ENCODE results near the gene TMEM220. TPM values are rescaled to one million over a fixed set of nuclear protein-coding genes. Genes with fewer than 3 reads are reported as not detected.

Gene TMEM220
- total RNA-seq, 3 donors from 2014 or later (not counting 1 experiment from before 2014, with no cell fraction given), result 0.97 to 2.2 (median 1.4) TPM

GRCh38 chr17:10762037-10762436 is 32.2 kb upstream of the TMEM220 start:
- Histone ChIP-seq H3K27me3 (ENCODE audit: control insufficient read depth, insufficient read depth, low read length) (no peaks in the 10 kb centered on the region), H3K4me3 (ENCODE audit: low read length) (no peak overlapping the region), H3K36me3 (ENCODE audit: control insufficient read depth, insufficient read depth, low read length) (no peaks in the 10 kb centered on the region), H3K9me3 (ENCODE audit: control insufficient read depth, insufficient read depth, low read length) (no peaks in the 10 kb centered on the region), H3K4me1 (ENCODE audit: control insufficient read depth, insufficient read depth, low read length) (no peaks in the 10 kb centered on the region), H3K27ac (ENCODE audit: low read length) (no peak overlapping the region)
- Mint-ChIP-seq H3K4me3 (no peak overlapping the region), H3K4me1 (no peaks in the 10 kb centered on the region), H3K9me3 (no peaks in the 10 kb centered on the region), H3K27me3 (ENCODE audit: low read depth in 2 of 2) (no peaks in the 10 kb centered on the region), H3K36me3 (no peaks in the 10 kb centered on the region), H3K27ac (no peak overlapping the region)
- intact Hi-C loops (cut with micrococcal nuclease), result no loop called here
- no peak for TF ChIP-seq CTCF (IDR thresholded peaks at IDR 0.05)
- DNase-seq (no peak), ATAC-seq (no peak)
- WGBS (ENCODE audit: insufficient coverage), result no CpG with 5 or more reads among the region's 1 CpG

GRCh38 chr17:10761281-10761680 is 31.5 kb upstream of the TMEM220 start:
- Histone ChIP-seq H3K9me3 (ENCODE audit: control insufficient read depth, insufficient read depth, low read length) (no peaks in the 10 kb centered on the region), H3K27me3 (ENCODE audit: control insufficient read depth, insufficient read depth, low read length) (no peaks in the 10 kb centered on the region), H3K27ac (ENCODE audit: low read length) (no peak overlapping the region), H3K36me3 (ENCODE audit: control insufficient read depth, insufficient read depth, low read length) (no peaks in the 10 kb centered on the region), H3K4me1 (ENCODE audit: control insufficient read depth, insufficient read depth, low read length) (no peaks in the 10 kb centered on the region), H3K4me3 (ENCODE audit: low read length) (no peak overlapping the region)
- no peak for TF ChIP-seq CTCF (IDR thresholded peaks at IDR 0.05)
- intact Hi-C loops (cut with micrococcal nuclease), result no loop called here
- DNase-seq (no peak), ATAC-seq (no peak)
- 69% methylated on average over 2 of the region's 2 CpGs for WGBS (ENCODE audit: insufficient coverage)
- Mint-ChIP-seq H3K9me3 (no peaks in the 10 kb centered on the region), H3K27me3 (ENCODE audit: low read depth in 2 of 2) (no peaks in the 10 kb centered on the region), H3K4me1 (no peaks in the 10 kb centered on the region), H3K4me3 (no peak overlapping the region), H3K36me3 (no peaks in the 10 kb centered on the region), H3K27ac (no peak overlapping the region)

GRCh38 chr17:10758062-10758461 is 28.2 kb upstream of the TMEM220 start:
- no peaks in the 10 kb centered on the region for H3K36me3 ChIP-seq (ENCODE audit: control insufficient read depth, insufficient read depth, low read length)
- Mint-ChIP-seq H3K4me1 (no peaks in the 10 kb centered on the region), H3K9me3 (no peaks in the 10 kb centered on the region), H3K36me3 (no peaks in the 10 kb centered on the region), H3K27me3 (ENCODE audit: low read depth in 2 of 2) (no peaks in the 10 kb centered on the region), H3K27ac (no peak overlapping the region), H3K4me3 (no peak overlapping the region)
- DNase-seq, result no peak
- no peaks in the 10 kb centered on the region for H3K27me3 ChIP-seq (ENCODE audit: control insufficient read depth, insufficient read depth, low read length)
- H3K4me1 ChIP-seq (ENCODE audit: control insufficient read depth, insufficient read depth, low read length), result no peaks in the 10 kb centered on the region
- no peak overlapping the region for H3K4me3 ChIP-seq (ENCODE audit: low read length)
- no peak for ATAC-seq
- no peak for TF ChIP-seq CTCF (IDR thresholded peaks at IDR 0.05)
- no peaks in the 10 kb centered on the region for H3K9me3 ChIP-seq (ENCODE audit: control insufficient read depth, insufficient read depth, low read length)
- intact Hi-C loops (cut with micrococcal nuclease), result no loop called here
- H3K27ac ChIP-seq (ENCODE audit: low read length), result no peak overlapping the region
- WGBS (ENCODE audit: insufficient coverage), result 84% methylated on average over 6 of the region's 6 CpGs

- no peak overlapping the region for H3K4me3 ChIP-seq (ENCODE audit: low read length)
- no peaks in the 10 kb centered on the region for H3K4me1 ChIP-seq (ENCODE audit: control insufficient read depth, insufficient read depth, low read length)
- intact Hi-C loops (cut with micrococcal nuclease), result no loop called here
- no peak overlapping the region for H3K27ac Mint-ChIP-seq
- DNase-seq (no peak), ATAC-seq (no peak)
- H3K4me1 Mint-ChIP-seq, result no peaks in the 10 kb centered on the region
- no peaks in the 10 kb centered on the region for H3K9me3 Mint-ChIP-seq
- 87% methylated on average over 2 of the region's 2 CpGs for WGBS (ENCODE audit: insufficient coverage)
- no peaks in the 10 kb centered on the region for H3K9me3 ChIP-seq (ENCODE audit: control insufficient read depth, insufficient read depth, low read length)
- H3K27me3 Mint-ChIP-seq (ENCODE audit: low read depth in 2 of 2), result no peaks in the 10 kb centered on the region
- H3K36me3 Mint-ChIP-seq, result no peaks in the 10 kb centered on the region
- H3K4me3 Mint-ChIP-seq, result no peak overlapping the region
- no peaks in the 10 kb centered on the region for H3K27me3 ChIP-seq (ENCODE audit: control insufficient read depth, insufficient read depth, low read length)
- TF ChIP-seq CTCF (IDR thresholded peaks at IDR 0.05), result no peak
- no peaks in the 10 kb centered on the region for H3K36me3 ChIP-seq (ENCODE audit: control insufficient read depth, insufficient read depth, low read length)
- no peak overlapping the region for H3K27ac ChIP-seq (ENCODE audit: low read length)
These were observed 27.8 kb upstream of the TMEM220 start for GRCh38 chr17:10757647-10758046.

Data from natural killer cell (primary cell).